Stomach (tissue), 9 donors: ENCODE measurements around the gene PIP5K1B. TPM values are rescaled to one million over a fixed set of nuclear protein-coding genes. Genes with fewer than 3 reads are reported as not detected.

Source experiments
- DNase-seq, 2 donors: peaks; one replicate each; pipeline versions ENCODE4 v3.0.0 to v3.0.0-alpha.2; 2013 to 2019
- H3K27ac ChIP-seq, 5 donors: fragments of 200-600 bp in 4 of 5; sonication (generic) in 4 of 5; one replicate each; pipeline ENCODE4 v1.5.1; 2013 to 2019; ENCODE audit warnings: mild to moderate bottlenecking in 1 of 5, moderate library complexity in 1 of 5
- H3K27me3 ChIP-seq, 3 donors: fragments of 200-600 bp; sonication (generic); one replicate each; pipeline ENCODE4 v1.5.1; 2017 to 2019; ENCODE audit warnings: mixed run types in 1 of 3
- H3K36me3 ChIP-seq, 4 donors: fragments of 200-600 bp; sonication (generic); 1 replicate in 3 of 4; 2 replicates in 1 of 4; pipeline ENCODE4 v1.5.1; 2016 to 2019
- H3K4me1 ChIP-seq, 4 donors: fragments of 200-600 bp; sonication (generic); one replicate each; pipeline ENCODE4 v1.5.1; 2016 to 2019
- H3K4me3 ChIP-seq, 4 donors: fragments of 200-600 bp; sonication (generic) in 3 of 4; one replicate each; pipeline ENCODE4 v1.5.1; 2016 to 2019; ENCODE audit warnings: mild to moderate bottlenecking in 1 of 4
- H3K9me3 ChIP-seq, 4 donors: fragments of 200-600 bp; sonication (generic); one replicate each; pipeline ENCODE4 v1.5.1; 2016 to 2019
- EP300 ChIP-seq: sonication (generic); formaldehyde crosslinking; IDR thresholded peaks from one replicate; pipeline ENCODE4 v1.6.1; 2017; ENCODE audit warnings: antibody characterized with exemption
- POLR2A ChIP-seq, 4 donors: fragments of 450-650 bp; IDR thresholded peaks; one replicate each; pipeline ENCODE4 v1.6.1; 2016; ENCODE audit warnings: antibody characterized with exemption in 4 of 4, control low read depth in 2 of 4, mild to moderate bottlenecking in 1 of 4, moderate library complexity in 1 of 4
- POLR2AphosphoS5 ChIP-seq, 3 donors: sonication (generic); formaldehyde crosslinking; IDR thresholded peaks; one replicate each; pipeline ENCODE4 v1.6.1; 2016; ENCODE audit warnings: antibody characterized with exemption in 3 of 3
- WGBS, 5 donors: extraction: QIAGEN DNeasy Blood & Tissue Kit in 3 of 5; methylation state at CpG; one replicate each; pipeline versions ENCODE4 v1.1.5 to v1.1.7; 2013 to 2018; 5-methylcytosine and 5-hydroxymethylcytosine counted together
- intact Hi-C: fragments of 100-400 bp; cut with DNase I; formaldehyde crosslinking; loops from one replicate; pipeline ENCODE4 v1.15.1; 2023; ENCODE audit warnings: low total_unique reads
- polyA plus RNA-seq, 3 donors: library from polyadenylated mRNA; stranded (reverse); fragments of 200-250 nt; gene quantifications; one replicate each; pipeline ENCODE4 v1.2.3, GENCODE V29; 2013
- total RNA-seq, 5 donors: library from RNA; depleted of rRNA; stranded (reverse); fragments of >200 nt; gene quantifications; one replicate each; pipeline versions ENCODE4 v1.1.0 to v1.2.3, GENCODE V29; 2014 to 2016
- TF ChIP-seq, protein P1 (sequence below), 7 experiments: fragments of 450-650 bp in 4 of 7; fragments of 200-600 bp in 3 of 7; sonication (generic) in 3 of 7; IDR thresholded peaks; one replicate each; pipeline ENCODE4 v1.5.1; 2016 to 2019; ENCODE audit warnings: antibody characterized with exemption in 7 of 7, control low read depth in 2 of 7, mild to moderate bottlenecking in 1 of 7
- donor health status: healthy with polysubstance abuse.
- donor health status: Bipolar disorder and iron deficiency.
- donor health status: healthy.

Gene PIP5K1B
- total and polyA plus RNA-seq, 8 donors, result 2.3 to 33.8 (median 16.6) TPM

DNA sequence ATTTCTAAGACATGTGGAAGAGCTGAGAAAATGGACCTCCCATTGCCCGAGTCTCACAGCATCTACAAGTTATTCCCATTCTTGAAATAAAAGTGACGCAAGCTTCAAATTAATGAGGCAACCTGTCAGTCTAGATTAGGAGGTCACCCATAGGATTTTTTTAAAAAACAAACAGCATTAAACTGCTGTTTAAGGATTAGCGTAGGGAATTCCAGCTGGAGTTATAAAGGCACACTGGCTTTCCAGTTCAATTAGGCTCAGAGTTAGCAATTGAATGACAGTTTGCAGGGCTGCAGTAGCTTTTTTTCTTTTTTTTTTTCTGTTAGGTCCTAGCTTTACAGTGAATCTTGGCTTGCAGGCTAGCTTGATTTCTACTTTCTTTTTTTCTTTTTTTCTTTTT lies 292.6 kb downstream of the PIP5K1B start:
- Histone ChIP-seq H3K4me3 (no peak overlapping the region), H3K27ac (no peak overlapping the region), H3K36me3 (no peaks in the 10 kb centered on the region), H3K4me1 (peaks cover 0 to 15% (median 0%) of the 10 kb centered on the region in 4 donors), H3K9me3 (no peaks in the 10 kb centered on the region), H3K27me3 (no peaks in the 10 kb centered on the region)
- no peak for DNase-seq
- intact Hi-C loops, result loop anchor here (10.0 kb wide), 1 partner anchor 413 kb away; no protein-coding TSS in a partner anchor
- TF ChIP-seq POLR2A (IDR thresholded peaks at IDR 0.05), result no peak
- TF ChIP-seq, protein P1, sequence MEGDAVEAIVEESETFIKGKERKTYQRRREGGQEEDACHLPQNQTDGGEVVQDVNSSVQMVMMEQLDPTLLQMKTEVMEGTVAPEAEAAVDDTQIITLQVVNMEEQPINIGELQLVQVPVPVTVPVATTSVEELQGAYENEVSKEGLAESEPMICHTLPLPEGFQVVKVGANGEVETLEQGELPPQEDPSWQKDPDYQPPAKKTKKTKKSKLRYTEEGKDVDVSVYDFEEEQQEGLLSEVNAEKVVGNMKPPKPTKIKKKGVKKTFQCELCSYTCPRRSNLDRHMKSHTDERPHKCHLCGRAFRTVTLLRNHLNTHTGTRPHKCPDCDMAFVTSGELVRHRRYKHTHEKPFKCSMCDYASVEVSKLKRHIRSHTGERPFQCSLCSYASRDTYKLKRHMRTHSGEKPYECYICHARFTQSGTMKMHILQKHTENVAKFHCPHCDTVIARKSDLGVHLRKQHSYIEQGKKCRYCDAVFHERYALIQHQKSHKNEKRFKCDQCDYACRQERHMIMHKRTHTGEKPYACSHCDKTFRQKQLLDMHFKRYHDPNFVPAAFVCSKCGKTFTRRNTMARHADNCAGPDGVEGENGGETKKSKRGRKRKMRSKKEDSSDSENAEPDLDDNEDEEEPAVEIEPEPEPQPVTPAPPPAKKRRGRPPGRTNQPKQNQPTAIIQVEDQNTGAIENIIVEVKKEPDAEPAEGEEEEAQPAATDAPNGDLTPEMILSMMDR (IDR thresholded peaks at IDR 0.05), result no peak
- no peak for TF ChIP-seq EP300
- TF ChIP-seq POLR2AphosphoS5 (IDR thresholded peaks at IDR 0.05), result no peak
- 73 to 77% (median 76%) methylated on average over 3 of the region's 3 CpGs for WGBS, 5 donors

- Histone ChIP-seq H3K4me1 (peaks cover 0 to 15% (median 0%) of the 10 kb centered on the region in 4 donors), H3K27me3 (no peaks in the 10 kb centered on the region), H3K36me3 (no peaks in the 10 kb centered on the region), H3K9me3 (no peaks in the 10 kb centered on the region), H3K4me3 (no peak overlapping the region), H3K27ac (peak overlapping the region in 2 of 5 donors; percentile 7 to 51)
- intact Hi-C loops, result loop anchor here (10.0 kb wide), 1 partner anchor 414 kb away; no protein-coding TSS in a partner anchor
- 47 to 55% (median 50%) methylated on average over 4 of the region's 4 CpGs for WGBS, 5 donors
- TF ChIP-seq, protein P1 (IDR thresholded peaks at IDR 0.05), result no peak
- no peak for DNase-seq
Observed at GRCh38 chr9:68998385-68998784, 293.3 kb downstream of the PIP5K1B start.

DNA sequence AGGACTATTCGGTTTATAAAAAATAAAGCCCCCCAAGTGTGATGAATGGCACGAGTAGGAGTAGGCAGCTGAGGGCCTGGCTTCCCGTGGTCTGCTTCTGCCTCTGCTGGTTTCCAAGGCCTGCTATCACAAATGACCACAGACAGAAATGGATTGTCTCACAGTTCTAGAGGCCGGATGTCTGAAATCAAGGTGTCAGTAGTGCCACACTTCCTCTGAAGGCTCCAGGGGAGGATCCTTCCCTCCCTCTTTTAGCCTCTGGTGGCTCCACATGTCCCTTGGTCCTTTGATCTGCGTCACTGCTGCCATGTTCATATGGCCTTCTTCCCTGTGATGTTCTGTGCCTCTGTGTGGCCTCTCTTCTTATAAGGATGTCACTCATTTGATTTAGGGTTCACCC lies 293.8 kb downstream of the PIP5K1B start:
- intact Hi-C loops, result loop anchor here (10.0 kb wide), 1 partner anchor 414 kb away; no protein-coding TSS in a partner anchor
- no peak for DNase-seq
- no peaks in the 10 kb centered on the region for H3K27me3 ChIP-seq
- peaks cover 0 to 15% (median 0%) of the 10 kb centered on the region in 4 donors for H3K4me1 ChIP-seq
- peak overlapping the region in 2 of 5 donors; percentile 7 to 51 for H3K27ac ChIP-seq
- no peaks in the 10 kb centered on the region for H3K36me3 ChIP-seq
- 65 to 81% (median 69%) methylated on average over 5 of the region's 5 CpGs for WGBS, 5 donors
- TF ChIP-seq, protein P1 (IDR thresholded peaks at IDR 0.05), result no peak
- no peak for TF ChIP-seq POLR2AphosphoS5 (IDR thresholded peaks at IDR 0.05)
- no peak overlapping the region for H3K4me3 ChIP-seq
- H3K9me3 ChIP-seq, result no peaks in the 10 kb centered on the region

- intact Hi-C loops, result loop anchor here (10.0 kb wide), 1 partner anchor 415 kb away; no protein-coding TSS in a partner anchor
- no peak overlapping the region for H3K27ac ChIP-seq
- H3K27me3 ChIP-seq, result no peaks in the 10 kb centered on the region
- no peaks in the 10 kb centered on the region for H3K36me3 ChIP-seq
- H3K4me3 ChIP-seq, result no peak overlapping the region
- peaks cover 0 to 15% (median 0%) of the 10 kb centered on the region in 4 donors for H3K4me1 ChIP-seq
- TF ChIP-seq EP300, result no peak
- no peak for TF ChIP-seq POLR2A (IDR thresholded peaks at IDR 0.05)
- TF ChIP-seq, protein P1 (IDR thresholded peaks at IDR 0.05), result peak in 5 of 7 experiments; percentile 57 to 87 (median 68)
- TF ChIP-seq POLR2AphosphoS5 (IDR thresholded peaks at IDR 0.05), result peak in 1 of 3 donors; percentile 54
- WGBS, 5 donors, result 30 to 42% (median 38%) methylated on average over 10 of the region's 10 CpGs
- peak; percentile 66 to 90 for DNase-seq
- H3K9me3 ChIP-seq, result no peaks in the 10 kb centered on the region
Observed at GRCh38 chr9:68999393-69000105, 294.5 kb downstream of the PIP5K1B start.
